ENCODE data around the gene ANKFN1.

The ANKFN1 gene, protein sequence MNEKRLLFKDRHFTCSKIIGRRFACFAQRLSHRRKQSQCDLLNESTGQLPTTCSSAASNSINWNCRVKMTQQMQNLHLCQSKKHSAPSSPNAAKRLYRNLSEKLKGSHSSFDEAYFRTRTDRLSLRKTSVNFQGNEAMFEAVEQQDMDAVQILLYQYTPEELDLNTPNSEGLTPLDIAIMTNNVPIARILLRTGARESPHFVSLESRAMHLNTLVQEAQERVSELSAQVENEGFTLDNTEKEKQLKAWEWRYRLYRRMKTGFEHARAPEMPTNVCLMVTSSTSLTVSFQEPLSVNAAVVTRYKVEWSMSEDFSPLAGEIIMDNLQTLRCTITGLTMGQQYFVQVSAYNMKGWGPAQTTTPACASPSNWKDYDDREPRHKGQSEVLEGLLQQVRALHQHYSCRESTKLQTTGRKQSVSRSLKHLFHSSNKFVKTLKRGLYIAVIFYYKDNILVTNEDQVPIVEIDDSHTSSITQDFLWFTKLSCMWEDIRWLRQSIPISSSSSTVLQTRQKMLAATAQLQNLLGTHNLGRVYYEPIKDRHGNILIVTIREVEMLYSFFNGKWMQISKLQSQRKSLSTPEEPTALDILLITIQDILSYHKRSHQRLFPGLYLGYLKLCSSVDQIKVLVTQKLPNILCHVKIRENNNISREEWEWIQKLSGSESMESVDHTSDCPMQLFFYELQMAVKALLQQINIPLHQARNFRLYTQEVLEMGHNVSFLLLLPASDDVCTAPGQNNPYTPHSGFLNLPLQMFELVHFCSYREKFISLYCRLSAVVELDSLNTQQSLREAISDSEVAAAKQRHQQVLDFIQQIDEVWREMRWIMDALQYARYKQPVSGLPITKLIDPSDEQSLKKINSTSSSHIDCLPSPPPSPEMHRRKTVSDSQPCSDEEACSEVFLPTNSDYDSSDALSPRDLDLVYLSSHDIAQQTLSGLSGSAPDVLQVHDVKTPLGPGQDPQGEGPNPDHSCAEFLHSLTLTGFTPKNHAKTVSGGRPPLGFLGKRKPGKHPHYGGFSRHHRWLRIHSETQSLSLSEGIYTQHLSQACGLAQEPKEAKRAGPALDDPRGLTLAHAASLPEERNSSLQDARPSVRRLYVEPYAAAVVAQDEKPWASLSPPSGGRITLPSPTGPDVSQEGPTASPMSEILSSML

DNA sequence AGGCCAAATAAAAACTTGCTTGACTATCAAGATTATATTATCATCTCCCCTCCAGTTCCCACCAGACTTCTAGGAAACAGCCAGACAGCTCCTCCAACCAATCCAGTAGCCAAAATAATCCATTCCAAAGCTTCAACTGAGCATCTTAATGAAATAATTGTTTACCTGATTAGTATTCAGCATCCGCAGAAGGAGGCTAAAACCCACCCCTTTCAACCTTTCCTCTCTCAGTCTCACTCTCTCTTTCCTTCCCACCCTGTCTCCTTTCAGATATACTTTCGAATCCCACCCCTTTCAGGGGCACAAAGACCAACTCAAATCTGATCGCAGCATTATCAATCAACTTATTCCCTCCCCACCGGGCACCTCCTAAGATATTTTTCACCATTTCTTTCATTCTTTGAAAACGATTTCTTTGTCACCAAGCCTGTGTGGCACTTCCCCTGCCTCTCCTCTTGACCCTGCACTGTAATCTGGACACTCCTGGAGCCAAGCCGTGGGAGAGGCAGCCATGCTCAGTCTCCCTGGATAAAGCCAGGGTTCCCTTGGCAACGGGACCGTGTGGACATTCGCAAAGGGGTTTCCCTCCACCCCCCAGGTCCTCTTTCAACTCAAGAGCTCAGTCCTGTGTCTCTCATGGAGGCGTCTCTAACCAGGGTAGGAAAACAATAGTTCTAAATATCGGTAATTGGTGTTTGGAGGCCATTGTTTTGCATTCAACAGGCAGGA, at the start of gene ANKFN1:
ANKFN1 (plus strand) TSS at position 602 of the 729 bp plus-strand sequence. CDS start 59,193 bp downstream, outside the sequence.
- H3K9me3 ChIP-seq (ENCODE audit: control insufficient read depth, insufficient read depth, low read length): no peaks in the 10 kb centered on the region
- H3K4me1 ChIP-seq (ENCODE audit: control insufficient read depth, insufficient read depth, low read length): no peaks in the 10 kb centered on the region
- WGBS (ENCODE audit: insufficient coverage, insufficient read length): no CpG with 5 or more reads among the region's 11 CpGs
- no peak for DNase-seq (ENCODE audit: low read depth, low spot score)
- H3K27ac ChIP-seq (ENCODE audit: low read length): no peak within 1 kb of the TSS
- no peak within 1 kb of the TSS for H3K4me3 ChIP-seq (ENCODE audit: low read length)
- H3K27me3 ChIP-seq (ENCODE audit: control insufficient read depth, insufficient read depth, low read length): no peaks in the 10 kb centered on the region
- H3K36me3 ChIP-seq (ENCODE audit: control insufficient read depth, insufficient read depth, low read length): no peaks in the 10 kb centered on the region

DNA sequence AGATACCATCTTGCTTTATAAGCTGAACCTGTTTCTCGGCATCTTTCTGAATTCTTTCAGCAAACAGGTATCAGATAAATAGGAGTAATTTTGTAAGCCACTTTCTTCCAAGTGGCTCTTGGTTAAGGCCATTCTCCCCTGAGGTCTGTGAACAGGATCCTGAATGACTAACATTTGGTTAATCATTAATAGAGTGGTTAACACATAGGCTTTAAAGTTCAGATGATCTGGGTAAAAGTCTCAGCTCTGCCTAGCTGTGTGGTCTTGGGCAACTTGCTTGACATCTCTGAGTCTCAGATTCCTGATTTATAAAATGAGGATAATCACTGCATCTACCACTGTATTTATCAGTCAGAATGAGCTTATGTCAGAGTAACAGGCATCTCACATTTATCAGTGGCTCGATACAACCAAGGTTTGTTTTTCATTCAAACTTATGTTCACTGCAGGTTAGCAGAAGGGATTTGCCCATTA, 44.4 kb upstream of the ANKFN1 start:
- H3K27ac ChIP-seq (ENCODE audit: low read length): no peak overlapping the region
- H3K36me3 ChIP-seq (ENCODE audit: control insufficient read depth, insufficient read depth, low read length): no peaks in the 10 kb centered on the region
- no peaks in the 10 kb centered on the region for H3K4me1 ChIP-seq (ENCODE audit: control insufficient read depth, insufficient read depth, low read length)
- H3K9me3 ChIP-seq (ENCODE audit: control insufficient read depth, insufficient read depth, low read length): no peaks in the 10 kb centered on the region
- no peak overlapping the region for H3K4me3 ChIP-seq (ENCODE audit: low read length)
- WGBS (ENCODE audit: insufficient coverage, insufficient read length): no CpG with 5 or more reads among the region's 2 CpGs
- DNase-seq (ENCODE audit: low read depth, low spot score): no peak
- no peaks in the 10 kb centered on the region for H3K27me3 ChIP-seq (ENCODE audit: control insufficient read depth, insufficient read depth, low read length)

DNA sequence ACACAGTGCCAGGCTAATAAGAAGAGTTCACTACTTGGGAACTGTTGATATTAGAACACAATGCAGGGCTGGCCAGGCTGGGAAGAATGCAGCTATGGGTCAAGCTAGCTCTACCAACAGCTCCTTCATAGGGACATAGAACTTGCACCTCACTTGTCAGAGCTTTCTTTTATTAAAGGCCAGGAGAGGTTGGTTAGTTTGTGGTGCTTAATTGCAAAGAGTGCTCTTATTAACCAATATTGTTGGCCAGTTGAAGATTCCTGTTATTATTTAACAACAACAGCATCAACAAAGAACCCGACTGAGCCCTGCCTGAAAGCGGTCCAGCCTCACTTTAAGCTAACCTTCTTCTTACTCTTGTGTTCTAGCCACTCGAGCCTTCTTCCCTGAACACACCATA, 43.4 kb upstream of the ANKFN1 start:
- Histone ChIP-seq H3K4me1 (ENCODE audit: control insufficient read depth, insufficient read depth, low read length) (no peaks in the 10 kb centered on the region), H3K27ac (ENCODE audit: low read length) (no peak overlapping the region), H3K4me3 (ENCODE audit: low read length) (no peak overlapping the region), H3K27me3 (ENCODE audit: control insufficient read depth, insufficient read depth, low read length) (no peaks in the 10 kb centered on the region), H3K36me3 (ENCODE audit: control insufficient read depth, insufficient read depth, low read length) (no peaks in the 10 kb centered on the region), H3K9me3 (ENCODE audit: control insufficient read depth, insufficient read depth, low read length) (no peaks in the 10 kb centered on the region)
- WGBS (ENCODE audit: insufficient coverage, insufficient read length): no CpG with 5 or more reads among the region's 3 CpGs
- DNase-seq (ENCODE audit: low read depth, low spot score): no peak

DNA sequence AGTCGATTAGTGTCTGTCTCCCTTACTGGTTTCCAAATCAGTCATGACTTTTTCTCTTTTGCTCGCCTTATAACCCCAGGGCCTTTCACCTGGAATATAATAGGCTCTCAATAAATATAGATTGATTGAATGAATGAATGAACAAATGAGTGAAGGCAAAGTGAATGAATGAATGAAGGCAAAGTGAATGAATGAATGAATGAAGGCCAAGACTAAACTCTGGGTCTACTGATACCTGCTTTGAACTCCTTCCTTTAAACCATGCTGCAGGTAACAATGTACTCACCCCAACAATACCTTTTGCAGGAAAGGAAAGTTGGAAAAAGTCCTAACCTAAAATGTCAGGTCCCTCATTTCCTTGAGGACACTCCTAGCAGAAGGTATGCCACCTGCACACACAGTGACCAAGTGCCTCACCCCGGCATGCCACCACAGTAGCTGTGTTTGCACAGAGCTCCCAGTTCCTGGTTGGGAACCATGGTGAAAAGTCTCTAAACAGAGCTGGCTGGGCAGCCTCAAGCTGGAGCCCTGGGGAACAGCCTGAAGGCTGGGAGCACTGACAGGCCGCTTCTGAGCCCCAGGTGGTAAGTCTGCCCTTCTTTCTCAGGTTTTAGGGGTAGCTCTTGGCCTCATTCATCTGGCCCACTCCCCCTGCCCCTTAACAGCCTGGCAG, 42.7 kb upstream of the ANKFN1 start:
- no CpG with 5 or more reads among the region's 4 CpGs for WGBS (ENCODE audit: insufficient coverage, insufficient read length)
- no peak for DNase-seq (ENCODE audit: low read depth, low spot score)
- Histone ChIP-seq H3K27me3 (ENCODE audit: control insufficient read depth, insufficient read depth, low read length) (no peaks in the 10 kb centered on the region), H3K27ac (ENCODE audit: low read length) (no peak overlapping the region), H3K4me3 (ENCODE audit: low read length) (no peak overlapping the region), H3K4me1 (ENCODE audit: control insufficient read depth, insufficient read depth, low read length) (no peaks in the 10 kb centered on the region), H3K9me3 (ENCODE audit: control insufficient read depth, insufficient read depth, low read length) (no peaks in the 10 kb centered on the region), H3K36me3 (ENCODE audit: control insufficient read depth, insufficient read depth, low read length) (no peaks in the 10 kb centered on the region)

DNA sequence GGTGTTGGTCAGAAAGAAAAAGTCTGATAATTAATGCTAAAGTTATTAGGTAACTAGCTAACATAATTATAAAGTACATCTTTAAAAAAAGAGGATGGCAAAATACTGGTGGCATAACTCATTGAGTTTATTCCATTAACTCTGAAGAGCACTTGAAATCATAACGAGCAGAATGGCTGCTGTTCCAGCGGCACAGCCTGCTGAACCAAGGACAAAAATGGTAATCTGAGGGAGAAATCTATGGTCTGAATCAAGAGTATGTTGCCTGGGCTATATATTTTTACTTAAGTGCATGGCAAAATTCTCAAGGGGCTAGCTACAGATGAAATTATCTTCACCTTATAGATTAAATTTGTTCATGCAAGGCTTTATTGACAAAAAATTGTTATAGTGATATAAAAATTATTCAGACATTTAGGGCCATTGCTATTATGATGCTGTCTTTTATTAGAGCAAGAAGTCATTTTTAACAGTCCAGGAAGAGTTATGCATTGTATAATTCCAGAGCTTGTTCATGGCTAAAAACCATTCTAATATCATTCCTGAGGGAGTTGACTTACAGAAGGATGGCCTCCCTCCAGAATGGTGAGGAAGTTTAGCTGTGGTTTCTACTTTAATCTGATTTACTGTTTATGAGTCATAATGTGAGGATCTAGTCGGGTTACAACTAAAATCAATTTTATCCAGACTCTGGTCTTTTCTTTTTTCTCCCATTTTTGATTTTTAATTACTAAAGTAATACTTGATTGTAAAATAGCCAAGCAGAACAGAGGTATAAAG, 41.4 kb upstream of the ANKFN1 start:
- no peaks in the 10 kb centered on the region for H3K27me3 ChIP-seq (ENCODE audit: control insufficient read depth, insufficient read depth, low read length)
- H3K4me1 ChIP-seq (ENCODE audit: control insufficient read depth, insufficient read depth, low read length): no peaks in the 10 kb centered on the region
- no CpG with 5 or more reads among the region's 3 CpGs for WGBS (ENCODE audit: insufficient coverage, insufficient read length)
- no peak overlapping the region for H3K27ac ChIP-seq (ENCODE audit: low read length)
- DNase-seq (ENCODE audit: low read depth, low spot score): no peak
- no peak overlapping the region for H3K4me3 ChIP-seq (ENCODE audit: low read length)
- no peaks in the 10 kb centered on the region for H3K36me3 ChIP-seq (ENCODE audit: control insufficient read depth, insufficient read depth, low read length)
- H3K9me3 ChIP-seq (ENCODE audit: control insufficient read depth, insufficient read depth, low read length): no peaks in the 10 kb centered on the region

DNA sequence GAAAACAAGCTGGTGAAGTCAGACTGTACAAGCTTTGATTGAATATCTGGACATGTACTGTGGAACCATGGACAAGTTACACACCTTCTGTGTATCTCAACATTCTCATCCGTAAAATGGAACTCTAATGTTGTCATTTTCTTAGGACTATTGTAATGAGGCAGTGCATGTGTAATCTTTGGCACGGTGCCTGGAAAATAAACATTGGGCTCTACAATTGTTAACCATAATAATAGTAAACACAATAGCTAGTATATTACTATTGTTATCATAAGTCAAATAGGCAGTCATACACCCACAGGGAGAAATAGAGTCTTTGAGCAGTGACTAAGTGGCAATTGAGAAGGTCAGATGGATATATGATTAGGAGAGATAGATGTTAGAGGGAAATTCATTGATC, 39.8 kb upstream of the ANKFN1 start:
- no peak overlapping the region for H3K27ac ChIP-seq (ENCODE audit: low read length)
- WGBS (ENCODE audit: insufficient coverage, insufficient read length): no CpG with 5 or more reads among the region's 2 CpGs
- no peaks in the 10 kb centered on the region for H3K36me3 ChIP-seq (ENCODE audit: control insufficient read depth, insufficient read depth, low read length)
- H3K4me1 ChIP-seq (ENCODE audit: control insufficient read depth, insufficient read depth, low read length): no peaks in the 10 kb centered on the region
- no peaks in the 10 kb centered on the region for H3K9me3 ChIP-seq (ENCODE audit: control insufficient read depth, insufficient read depth, low read length)
- DNase-seq (ENCODE audit: low read depth, low spot score): no peak
- no peaks in the 10 kb centered on the region for H3K27me3 ChIP-seq (ENCODE audit: control insufficient read depth, insufficient read depth, low read length)
- no peak overlapping the region for H3K4me3 ChIP-seq (ENCODE audit: low read length)

DNA sequence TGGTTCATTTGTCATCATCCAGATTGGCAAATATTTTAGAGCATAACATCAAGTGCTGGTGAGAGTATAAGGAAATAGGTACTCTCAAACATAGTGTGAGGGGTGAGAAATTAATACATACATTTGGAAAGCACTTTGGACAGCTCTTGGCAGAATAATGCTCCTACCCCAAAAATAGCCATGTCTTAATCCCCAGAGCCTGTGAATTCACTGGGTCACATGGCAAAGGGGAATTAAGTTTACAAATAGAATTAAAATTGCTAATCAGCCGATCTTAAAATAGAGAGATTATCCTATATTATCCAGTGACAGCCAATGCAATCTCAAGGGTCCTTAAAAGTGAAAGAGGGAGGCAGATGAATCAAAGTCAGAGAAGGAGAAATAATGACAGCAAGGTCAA, 38.8 kb upstream of the ANKFN1 start:
- Histone ChIP-seq H3K4me1 (ENCODE audit: control insufficient read depth, insufficient read depth, low read length) (no peaks in the 10 kb centered on the region), H3K27ac (ENCODE audit: low read length) (no peak overlapping the region), H3K4me3 (ENCODE audit: low read length) (no peak overlapping the region), H3K27me3 (ENCODE audit: control insufficient read depth, insufficient read depth, low read length) (no peaks in the 10 kb centered on the region), H3K36me3 (ENCODE audit: control insufficient read depth, insufficient read depth, low read length) (no peaks in the 10 kb centered on the region), H3K9me3 (ENCODE audit: control insufficient read depth, insufficient read depth, low read length) (no peaks in the 10 kb centered on the region)
- no CpG with 5 or more reads among the region's 1 CpG for WGBS (ENCODE audit: insufficient coverage, insufficient read length)
- no peak for DNase-seq (ENCODE audit: low read depth, low spot score)

DNA sequence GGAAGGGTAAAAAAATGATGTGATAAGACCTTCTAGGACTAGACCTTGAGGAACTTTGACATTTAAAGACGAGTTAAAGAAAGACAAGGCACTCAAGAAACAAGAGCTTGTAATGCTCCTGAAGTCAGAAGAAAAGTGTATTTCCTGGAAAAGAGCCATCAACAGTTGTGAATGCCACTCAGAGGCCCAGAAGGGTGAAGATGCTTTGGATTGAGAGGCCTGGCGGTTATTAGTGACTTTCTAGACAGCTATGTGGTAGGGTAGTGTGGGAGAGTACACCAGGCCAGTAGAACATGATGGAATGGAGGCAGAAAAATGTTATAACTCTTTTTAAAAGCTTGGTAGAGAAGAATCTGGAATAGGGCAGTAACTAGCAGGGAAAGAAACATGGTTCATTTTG, 34.1 kb upstream of the ANKFN1 start:
- Histone ChIP-seq H3K4me1 (ENCODE audit: control insufficient read depth, insufficient read depth, low read length) (no peaks in the 10 kb centered on the region), H3K4me3 (ENCODE audit: low read length) (no peak overlapping the region), H3K9me3 (ENCODE audit: control insufficient read depth, insufficient read depth, low read length) (no peaks in the 10 kb centered on the region), H3K36me3 (ENCODE audit: control insufficient read depth, insufficient read depth, low read length) (no peaks in the 10 kb centered on the region), H3K27me3 (ENCODE audit: control insufficient read depth, insufficient read depth, low read length) (no peaks in the 10 kb centered on the region), H3K27ac (ENCODE audit: low read length) (no peak overlapping the region)
- WGBS (ENCODE audit: insufficient coverage, insufficient read length): no CpG with 5 or more reads among the region's 2 CpGs
- DNase-seq (ENCODE audit: low read depth, low spot score): no peak

DNA sequence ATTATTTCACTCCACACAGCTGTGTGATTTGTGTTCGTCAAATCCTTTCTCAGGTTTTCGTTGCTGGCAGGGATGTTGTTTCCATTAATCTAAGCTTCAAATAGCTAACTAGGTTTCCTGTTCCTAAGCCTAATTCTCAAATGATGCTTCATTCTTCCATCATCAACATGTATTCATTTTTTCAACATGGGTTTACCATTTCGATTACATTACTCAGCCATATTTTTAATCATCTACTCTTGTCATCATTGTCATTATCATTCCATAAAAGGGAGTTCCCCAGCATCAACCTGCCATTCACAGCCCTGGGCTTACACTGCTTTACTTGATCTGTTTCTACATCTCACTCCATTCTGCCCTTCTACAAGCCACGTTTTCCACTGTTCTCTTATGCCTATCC, 33.3 kb upstream of the ANKFN1 start:
- Histone ChIP-seq H3K4me1 (ENCODE audit: control insufficient read depth, insufficient read depth, low read length) (no peaks in the 10 kb centered on the region), H3K27me3 (ENCODE audit: control insufficient read depth, insufficient read depth, low read length) (no peaks in the 10 kb centered on the region), H3K9me3 (ENCODE audit: control insufficient read depth, insufficient read depth, low read length) (no peaks in the 10 kb centered on the region), H3K27ac (ENCODE audit: low read length) (no peak overlapping the region), H3K36me3 (ENCODE audit: control insufficient read depth, insufficient read depth, low read length) (no peaks in the 10 kb centered on the region), H3K4me3 (ENCODE audit: low read length) (no peak overlapping the region)
- WGBS (ENCODE audit: insufficient coverage, insufficient read length): no CpG with 5 or more reads among the region's 4 CpGs
- DNase-seq (ENCODE audit: low read depth, low spot score): no peak
